Measurements from ENCODE around the gene SLC6A13. TPM values are rescaled to one million over a fixed set of nuclear protein-coding genes. Genes with fewer than 3 reads are reported as not detected.

SLC6A13 gene
- total RNA-seq, 1 donor from 2014 or later, result 0.38 TPM

DNA sequence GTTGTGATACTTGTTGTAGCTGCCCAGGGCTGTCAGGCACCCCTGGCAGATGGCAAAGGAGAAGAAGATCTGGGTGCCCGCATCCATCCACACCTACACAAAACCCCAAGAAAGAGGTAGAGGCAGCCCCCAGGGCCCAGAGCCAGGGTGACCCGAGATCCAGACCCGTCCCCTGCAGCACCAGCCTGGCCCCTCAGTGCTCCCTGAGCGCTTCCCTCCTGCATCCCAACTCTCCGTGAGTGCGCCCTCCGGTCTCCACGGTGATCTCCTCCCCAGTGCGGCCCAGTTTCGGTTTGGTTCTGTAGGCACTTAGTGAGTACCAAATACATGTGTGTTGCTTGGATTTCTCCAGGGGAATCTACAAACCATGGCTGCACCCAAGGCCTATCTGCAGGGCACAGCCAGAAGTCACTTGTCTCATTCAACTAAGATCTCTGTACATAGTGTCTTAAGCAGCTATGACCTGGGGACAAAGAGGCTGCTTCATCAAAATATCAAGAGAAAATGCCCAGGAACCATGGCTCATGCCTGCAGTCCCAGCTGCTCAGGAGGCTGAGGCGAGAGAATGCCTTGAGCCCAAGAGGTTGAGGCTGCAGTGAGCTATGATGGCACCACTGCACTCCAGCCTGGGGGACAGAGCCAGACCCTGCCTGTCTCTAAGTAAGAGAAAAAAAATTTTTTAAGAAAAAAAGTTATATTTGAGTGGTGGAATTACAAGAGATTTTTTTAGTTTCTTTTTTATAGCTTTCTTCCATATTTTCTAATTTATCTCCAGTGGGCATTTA lies 64.5 kb downstream of the SLC6A13 start:
- no peaks in the 10 kb centered on the region for H3K36me3 Mint-ChIP-seq (ENCODE audit: low read depth)
- ChIA-PET POLR2A (no interaction called here), CTCF (no interaction called here)
- no peak overlapping the region for H3K4me3 Mint-ChIP-seq
- ATAC-seq (ENCODE audit: low read depth) (no peak), DNase-seq (no peak)
- no peaks in the 10 kb centered on the region for H3K9me3 Mint-ChIP-seq
- TF ChIP-seq, protein P1, sequence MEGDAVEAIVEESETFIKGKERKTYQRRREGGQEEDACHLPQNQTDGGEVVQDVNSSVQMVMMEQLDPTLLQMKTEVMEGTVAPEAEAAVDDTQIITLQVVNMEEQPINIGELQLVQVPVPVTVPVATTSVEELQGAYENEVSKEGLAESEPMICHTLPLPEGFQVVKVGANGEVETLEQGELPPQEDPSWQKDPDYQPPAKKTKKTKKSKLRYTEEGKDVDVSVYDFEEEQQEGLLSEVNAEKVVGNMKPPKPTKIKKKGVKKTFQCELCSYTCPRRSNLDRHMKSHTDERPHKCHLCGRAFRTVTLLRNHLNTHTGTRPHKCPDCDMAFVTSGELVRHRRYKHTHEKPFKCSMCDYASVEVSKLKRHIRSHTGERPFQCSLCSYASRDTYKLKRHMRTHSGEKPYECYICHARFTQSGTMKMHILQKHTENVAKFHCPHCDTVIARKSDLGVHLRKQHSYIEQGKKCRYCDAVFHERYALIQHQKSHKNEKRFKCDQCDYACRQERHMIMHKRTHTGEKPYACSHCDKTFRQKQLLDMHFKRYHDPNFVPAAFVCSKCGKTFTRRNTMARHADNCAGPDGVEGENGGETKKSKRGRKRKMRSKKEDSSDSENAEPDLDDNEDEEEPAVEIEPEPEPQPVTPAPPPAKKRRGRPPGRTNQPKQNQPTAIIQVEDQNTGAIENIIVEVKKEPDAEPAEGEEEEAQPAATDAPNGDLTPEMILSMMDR (IDR thresholded peaks at IDR 0.05), result no peak
- peaks cover 28% of the 10 kb centered on the region for H3K27me3 Mint-ChIP-seq
- no peaks in the 10 kb centered on the region for H3K4me1 Mint-ChIP-seq
- H3K27ac Mint-ChIP-seq, result no peak overlapping the region
- intact Hi-C loops (cut with micrococcal nuclease), result no loop called here

DNA sequence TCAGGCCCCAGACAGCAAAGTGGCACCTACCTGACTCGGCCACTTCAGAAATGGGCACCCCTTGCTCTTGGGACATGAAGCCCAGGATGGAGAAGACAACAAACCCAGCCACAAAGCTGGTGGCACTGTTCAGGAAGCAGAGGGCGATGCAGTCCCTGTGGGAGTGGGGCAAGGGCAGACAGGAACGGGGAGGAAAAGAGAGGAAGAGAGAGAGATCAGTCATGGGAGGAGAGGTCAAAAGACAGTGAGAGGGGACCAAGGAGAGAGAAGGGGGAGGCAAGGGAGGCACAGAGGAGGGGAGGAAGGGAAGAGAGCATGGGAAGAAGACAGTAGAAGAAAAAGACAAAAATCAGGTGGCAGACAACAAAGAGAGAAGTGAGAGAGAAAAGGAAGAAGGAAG lies 65.3 kb downstream of the SLC6A13 start:
- intact Hi-C loops (cut with micrococcal nuclease), result no loop called here
- DNase-seq (no peak), ATAC-seq (ENCODE audit: low read depth) (no peak)
- H3K27ac Mint-ChIP-seq, result no peak overlapping the region
- no peaks in the 10 kb centered on the region for H3K9me3 Mint-ChIP-seq
- H3K36me3 Mint-ChIP-seq (ENCODE audit: low read depth), result no peaks in the 10 kb centered on the region
- ChIA-PET POLR2A (no interaction called here), CTCF (no interaction called here)
- TF ChIP-seq, protein P1 (IDR thresholded peaks at IDR 0.05), result no peak
- peaks cover 29% of the 10 kb centered on the region for H3K27me3 Mint-ChIP-seq
- no peak overlapping the region for H3K4me3 Mint-ChIP-seq
- H3K4me1 Mint-ChIP-seq, result no peaks in the 10 kb centered on the region

DNA sequence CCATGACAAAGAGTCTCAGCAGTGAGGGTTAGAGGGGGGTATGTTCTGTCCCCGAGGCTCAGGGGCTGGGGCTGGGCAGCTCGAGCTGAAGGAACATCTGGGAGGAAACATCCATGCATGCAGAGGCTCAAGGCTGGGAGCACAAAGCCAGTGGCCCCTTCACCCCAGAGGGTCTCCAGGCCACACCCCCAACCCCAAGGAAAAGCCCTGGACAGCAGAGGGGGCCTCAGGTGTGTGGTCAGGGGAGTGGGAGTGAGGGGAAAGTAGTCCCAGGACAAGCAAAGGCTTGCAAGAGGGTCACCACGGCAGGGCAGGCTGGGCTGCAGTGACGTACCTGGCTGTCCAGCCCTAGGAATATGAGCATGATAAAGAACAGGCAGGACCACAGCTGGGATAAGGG lies 66.2 kb downstream of the SLC6A13 start:
- ChIA-PET CTCF (no interaction called here), POLR2A (no interaction called here)
- intact Hi-C loops (cut with micrococcal nuclease), result no loop called here
- Mint-ChIP-seq H3K36me3 (ENCODE audit: low read depth) (no peaks in the 10 kb centered on the region), H3K9me3 (no peaks in the 10 kb centered on the region), H3K4me1 (no peaks in the 10 kb centered on the region), H3K4me3 (no peak overlapping the region), H3K27ac (no peak overlapping the region), H3K27me3 (peaks cover 26% of the 10 kb centered on the region)
- TF ChIP-seq, protein P1 (IDR thresholded peaks at IDR 0.05), result no peak
- ATAC-seq (ENCODE audit: low read depth) (no peak), DNase-seq (no peak)

DNA sequence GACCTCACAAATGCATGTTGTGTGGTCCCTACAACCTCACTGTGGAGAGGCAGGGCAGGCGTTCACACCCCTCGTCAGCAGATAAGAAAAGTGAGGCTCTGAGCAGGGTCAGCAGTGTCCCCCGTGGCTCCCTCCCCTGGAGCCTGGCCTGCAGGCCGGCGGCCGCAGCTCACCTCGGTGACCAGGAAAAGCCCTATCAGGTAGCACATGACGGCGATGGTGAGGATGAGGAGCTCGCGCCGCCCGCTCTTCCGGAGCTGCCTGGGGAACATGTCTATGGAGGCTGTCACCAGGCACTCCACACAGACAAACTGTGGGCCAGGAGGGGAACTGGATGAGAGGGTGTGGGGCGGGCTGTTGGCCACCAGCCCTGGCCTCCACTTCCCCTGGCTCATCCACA lies 66.7 kb downstream of the SLC6A13 start:
- no peak for ATAC-seq (ENCODE audit: low read depth)
- CTCF ChIA-PET, result no interaction called here
- TF ChIP-seq, protein P1 (IDR thresholded peaks at IDR 0.05), result no peak
- H3K27ac Mint-ChIP-seq, result no peak overlapping the region
- no peak overlapping the region for H3K4me3 Mint-ChIP-seq
- intact Hi-C loops (cut with micrococcal nuclease), result no loop called here
- POLR2A ChIA-PET, result no interaction called here
- no peak for DNase-seq
- H3K4me1 Mint-ChIP-seq, result no peaks in the 10 kb centered on the region
- H3K9me3 Mint-ChIP-seq, result no peaks in the 10 kb centered on the region
- peaks cover 25% of the 10 kb centered on the region for H3K27me3 Mint-ChIP-seq
- no peaks in the 10 kb centered on the region for H3K36me3 Mint-ChIP-seq (ENCODE audit: low read depth)

DNA sequence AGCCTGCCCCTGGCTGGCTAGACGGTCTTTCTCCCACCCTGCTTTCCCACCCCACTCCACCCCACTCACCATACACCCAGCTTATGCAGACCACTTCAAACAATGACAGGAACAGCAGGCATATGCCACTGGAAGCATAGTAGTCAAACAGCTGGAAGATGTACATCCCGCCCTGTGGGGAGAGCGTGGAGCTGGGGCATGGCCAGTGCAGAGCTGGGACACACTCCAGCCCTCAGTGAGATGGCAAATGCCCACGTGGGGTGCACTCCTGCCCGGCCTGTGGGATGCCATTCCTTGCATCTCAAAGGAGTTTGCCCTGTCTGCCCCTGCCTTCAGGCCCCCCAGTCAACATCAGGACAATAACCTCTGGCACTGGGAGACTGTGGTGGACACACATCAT lies 67.5 kb downstream of the SLC6A13 start:
- no peaks in the 10 kb centered on the region for H3K36me3 Mint-ChIP-seq (ENCODE audit: low read depth)

More for the DNA sequence above, 67.5 kb downstream of the SLC6A13 start:
- peaks cover 25% of the 10 kb centered on the region for H3K27me3 Mint-ChIP-seq
- H3K4me1 Mint-ChIP-seq, result no peaks in the 10 kb centered on the region
- no peaks in the 10 kb centered on the region for H3K9me3 Mint-ChIP-seq
- ChIA-PET POLR2A (no interaction called here), CTCF (no interaction called here)
- H3K4me3 Mint-ChIP-seq, result no peak overlapping the region
- DNase-seq, result no peak
- H3K27ac Mint-ChIP-seq, result no peak overlapping the region
- intact Hi-C loops (cut with micrococcal nuclease), result no loop called here
- TF ChIP-seq, protein P1 (IDR thresholded peaks at IDR 0.05), result no peak
- ATAC-seq (ENCODE audit: low read depth), result no peak
